Measurements from ENCODE around the gene CSHL1.

GRCh38 chr17:63950940-63951907, 40.2 kb upstream of the CSHL1 start:
- TF ChIP-seq CTCF (IDR thresholded peaks at IDR 0.05; ENCODE audit: poor library complexity, severe bottlenecking) (no peak), EP300 (conservative IDR thresholded peaks at IDR 0.05; ENCODE audit: poor library complexity, severe bottlenecking) (no peak), RAD21 (conservative IDR thresholded peaks at IDR 0.05) (no peak), REST (IDR thresholded peaks at IDR 0.05; ENCODE audit: borderline replicate concordance) (no peak)
